ENCODE measurements around the gene LZTS2.
A peak's percentile ranks its signal among the peaks of the same experiment; 100 is the strongest.

The LZTS2 gene

DNA sequence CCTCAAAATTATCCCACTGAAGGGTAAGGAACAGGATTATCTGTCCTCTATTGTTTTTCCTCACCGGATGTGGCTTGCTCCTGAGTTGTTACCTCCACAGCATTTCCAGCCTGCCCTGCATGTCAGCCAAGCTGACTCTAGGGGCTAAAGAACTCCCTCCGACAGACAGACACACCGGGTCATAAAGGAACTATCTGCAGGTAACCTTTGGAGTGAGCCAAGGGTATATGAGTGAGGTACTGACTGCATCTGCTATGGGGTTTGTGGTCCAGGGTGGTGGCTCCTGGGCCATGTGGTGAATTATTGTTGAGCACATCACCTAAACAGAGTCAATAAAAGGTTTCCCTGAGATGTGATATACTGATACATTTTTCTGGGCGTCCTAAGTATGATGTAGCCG is 55.3 kb downstream of the LZTS2 start:
- peak overlapping the region; percentile 77; the same call in 1 of the 2 replicates for H3K4me2 ChIP-seq (ENCODE audit: insufficient read depth, low read length)
- no peak for ATAC-seq (ENCODE audit: insufficient read depth, low read depth)
- peaks cover 58% of the 10 kb centered on the region for H3K36me3 ChIP-seq (ENCODE audit: insufficient read depth, low read length)
- TF ChIP-seq, protein P1, sequence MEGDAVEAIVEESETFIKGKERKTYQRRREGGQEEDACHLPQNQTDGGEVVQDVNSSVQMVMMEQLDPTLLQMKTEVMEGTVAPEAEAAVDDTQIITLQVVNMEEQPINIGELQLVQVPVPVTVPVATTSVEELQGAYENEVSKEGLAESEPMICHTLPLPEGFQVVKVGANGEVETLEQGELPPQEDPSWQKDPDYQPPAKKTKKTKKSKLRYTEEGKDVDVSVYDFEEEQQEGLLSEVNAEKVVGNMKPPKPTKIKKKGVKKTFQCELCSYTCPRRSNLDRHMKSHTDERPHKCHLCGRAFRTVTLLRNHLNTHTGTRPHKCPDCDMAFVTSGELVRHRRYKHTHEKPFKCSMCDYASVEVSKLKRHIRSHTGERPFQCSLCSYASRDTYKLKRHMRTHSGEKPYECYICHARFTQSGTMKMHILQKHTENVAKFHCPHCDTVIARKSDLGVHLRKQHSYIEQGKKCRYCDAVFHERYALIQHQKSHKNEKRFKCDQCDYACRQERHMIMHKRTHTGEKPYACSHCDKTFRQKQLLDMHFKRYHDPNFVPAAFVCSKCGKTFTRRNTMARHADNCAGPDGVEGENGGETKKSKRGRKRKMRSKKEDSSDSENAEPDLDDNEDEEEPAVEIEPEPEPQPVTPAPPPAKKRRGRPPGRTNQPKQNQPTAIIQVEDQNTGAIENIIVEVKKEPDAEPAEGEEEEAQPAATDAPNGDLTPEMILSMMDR (IDR thresholded peaks at IDR 0.05; ENCODE audit: borderline replicate concordance, extremely low read depth, low read length, poor library complexity, severe bottlenecking) = no peak
- no peak for TF ChIP-seq EZH2 (IDR thresholded peaks at IDR 0.05; ENCODE audit: borderline replicate concordance, low read depth, low read length, severe bottlenecking)
- no peak overlapping the region for H2AFZ ChIP-seq (ENCODE audit: low read depth, low read length)
- H3K4me1 ChIP-seq (ENCODE audit: insufficient read depth, low read length) = peaks cover 59% of the 10 kb centered on the region
- no peak overlapping the region for H3K9ac ChIP-seq (ENCODE audit: low read depth, low read length)
- peaks cover 59% of the 10 kb centered on the region for H4K20me1 ChIP-seq (ENCODE audit: insufficient read depth, low read length)
- no peak for DNase-seq
- no peaks in the 10 kb centered on the region for H3K9me3 ChIP-seq (ENCODE audit: insufficient read depth, low read length, severe bottlenecking)
- no peak overlapping the region for H3K27ac ChIP-seq (ENCODE audit: low read length)
- H3K27me3 ChIP-seq (ENCODE audit: insufficient read depth, low read length, poor library complexity) = no peaks in the 10 kb centered on the region
- H3K4me3 ChIP-seq (ENCODE audit: low read depth in 1 of 2, low read length in 2 of 2) = peak overlapping the region in 1 of 2 experiments; percentile 17; a peak in 1 of 4 replicates
- peaks cover 93% of the 10 kb centered on the region for H3K79me2 ChIP-seq (ENCODE audit: insufficient read depth, low read length)

DNA sequence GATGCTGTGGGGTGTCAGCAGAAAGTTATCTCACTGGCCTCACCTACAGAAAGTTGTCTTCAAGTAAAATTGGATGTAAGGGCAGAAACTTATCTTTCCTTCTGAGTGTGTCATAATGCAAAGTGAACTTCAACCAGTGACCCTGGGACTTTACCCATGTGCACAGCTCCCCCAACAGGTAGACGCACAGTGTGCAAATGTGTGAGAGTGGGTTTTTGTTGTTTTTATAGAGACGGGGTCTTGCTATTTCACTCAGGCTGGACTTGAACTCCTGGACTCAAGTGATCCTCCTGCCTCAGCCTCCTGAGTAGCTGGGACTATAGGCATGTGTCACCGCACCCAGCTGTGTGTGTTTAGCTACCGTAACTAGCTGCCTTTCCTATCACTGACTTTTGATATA is 55.8 kb downstream of the LZTS2 start:
- H3K79me2 ChIP-seq (ENCODE audit: insufficient read depth, low read length) = peaks cover 97% of the 10 kb centered on the region
- H3K36me3 ChIP-seq (ENCODE audit: insufficient read depth, low read length) = peaks cover 58% of the 10 kb centered on the region
- peaks cover 58% of the 10 kb centered on the region for H4K20me1 ChIP-seq (ENCODE audit: insufficient read depth, low read length)
- H3K9me3 ChIP-seq (ENCODE audit: insufficient read depth, low read length, severe bottlenecking) = no peaks in the 10 kb centered on the region
- H3K27ac ChIP-seq (ENCODE audit: low read length) = no peak overlapping the region
- peak overlapping the region; percentile 77; the same call in 1 of the 2 replicates for H3K4me2 ChIP-seq (ENCODE audit: insufficient read depth, low read length)
- H3K9ac ChIP-seq (ENCODE audit: low read depth, low read length) = no peak overlapping the region
- no peaks in the 10 kb centered on the region for H3K27me3 ChIP-seq (ENCODE audit: insufficient read depth, low read length, poor library complexity)
- no peak overlapping the region for H3K4me3 ChIP-seq (ENCODE audit: low read depth in 1 of 2, low read length in 2 of 2)
- DNase-seq (no peak), ATAC-seq (ENCODE audit: insufficient read depth, low read depth) (no peak)
- peaks cover 59% of the 10 kb centered on the region for H3K4me1 ChIP-seq (ENCODE audit: insufficient read depth, low read length)
- H2AFZ ChIP-seq (ENCODE audit: low read depth, low read length) = no peak overlapping the region
- TF ChIP-seq, protein P1 (IDR thresholded peaks at IDR 0.05; ENCODE audit: borderline replicate concordance, extremely low read depth, low read length, poor library complexity, severe bottlenecking) = peak; percentile 49
- no peak for TF ChIP-seq EZH2 (IDR thresholded peaks at IDR 0.05; ENCODE audit: borderline replicate concordance, low read depth, low read length, severe bottlenecking)

DNA sequence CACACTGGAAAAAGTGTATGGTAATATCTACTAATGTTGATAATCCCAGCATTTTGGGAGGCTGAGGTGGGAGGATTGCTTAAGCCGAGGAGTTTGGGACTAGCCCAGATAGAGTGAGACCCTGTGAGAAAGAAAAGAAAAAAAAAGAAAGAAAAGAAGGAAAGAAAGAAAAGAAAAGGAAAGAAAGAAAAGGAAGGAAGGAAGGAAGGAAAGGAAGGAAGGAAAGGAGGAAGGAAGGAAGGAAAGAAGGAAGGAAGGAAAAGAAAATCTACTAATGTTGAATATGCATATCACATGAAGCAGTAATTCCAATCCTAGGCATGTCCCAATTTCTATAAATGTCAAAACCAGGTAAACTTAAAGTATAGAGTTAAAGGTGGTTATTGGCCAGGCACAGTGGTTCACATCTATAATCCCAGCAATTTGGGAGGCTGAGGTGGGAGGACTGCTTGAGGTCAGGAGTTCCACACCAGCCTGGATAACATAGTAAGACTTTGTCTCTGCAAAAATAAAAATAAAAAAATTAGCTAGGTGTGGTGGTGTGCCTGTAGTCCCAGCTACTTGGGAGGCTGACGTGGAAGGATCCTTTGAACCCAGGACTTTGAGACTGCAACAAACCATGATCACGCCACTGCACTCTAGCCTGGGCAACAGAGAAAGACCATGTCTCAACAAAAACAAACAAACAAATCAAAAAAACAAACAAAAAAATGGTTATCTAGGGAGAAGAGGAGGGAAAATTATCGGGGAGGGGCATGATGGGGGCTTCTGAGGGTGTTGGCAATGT is 57.0 kb downstream of the LZTS2 start:
- Histone ChIP-seq H2AFZ (ENCODE audit: low read depth, low read length) (no peak overlapping the region), H3K36me3 (ENCODE audit: insufficient read depth, low read length) (peaks cover 52% of the 10 kb centered on the region), H3K4me2 (ENCODE audit: insufficient read depth, low read length) (peak overlapping the region; percentile 77), H3K4me3 (ENCODE audit: low read depth in 1 of 2, low read length in 2 of 2) (peak overlapping the region in 1 of 2 experiments; percentile 35; a peak in 1 of 4 replicates), H3K27me3 (ENCODE audit: insufficient read depth, low read length, poor library complexity) (no peaks in the 10 kb centered on the region), H3K79me2 (ENCODE audit: insufficient read depth, low read length) (peaks cover 86% of the 10 kb centered on the region), H3K9ac (ENCODE audit: low read depth, low read length) (peak overlapping the region; percentile 16; the same call in 1 of the 2 replicates), H3K27ac (ENCODE audit: low read length) (no peak overlapping the region), H4K20me1 (ENCODE audit: insufficient read depth, low read length) (peaks cover 51% of the 10 kb centered on the region), H3K4me1 (ENCODE audit: insufficient read depth, low read length) (peaks cover 64% of the 10 kb centered on the region), H3K9me3 (ENCODE audit: insufficient read depth, low read length, severe bottlenecking) (no peaks in the 10 kb centered on the region)
- TF ChIP-seq EZH2 (IDR thresholded peaks at IDR 0.05; ENCODE audit: borderline replicate concordance, low read depth, low read length, severe bottlenecking) = no peak
- TF ChIP-seq, protein P1 (IDR thresholded peaks at IDR 0.05; ENCODE audit: borderline replicate concordance, extremely low read depth, low read length, poor library complexity, severe bottlenecking) = no peak
- DNase-seq (no peak), ATAC-seq (ENCODE audit: insufficient read depth, low read depth) (no peak)
